ENCODE measurements around the gene MSMO1. TPM values are rescaled to one million over a fixed set of nuclear protein-coding genes. Genes with fewer than 3 reads are reported as not detected.

MSMO1 gene
- total RNA-seq, 2 experiments from 2014 or later: 41.6 to 91.5 TPM

DNA sequence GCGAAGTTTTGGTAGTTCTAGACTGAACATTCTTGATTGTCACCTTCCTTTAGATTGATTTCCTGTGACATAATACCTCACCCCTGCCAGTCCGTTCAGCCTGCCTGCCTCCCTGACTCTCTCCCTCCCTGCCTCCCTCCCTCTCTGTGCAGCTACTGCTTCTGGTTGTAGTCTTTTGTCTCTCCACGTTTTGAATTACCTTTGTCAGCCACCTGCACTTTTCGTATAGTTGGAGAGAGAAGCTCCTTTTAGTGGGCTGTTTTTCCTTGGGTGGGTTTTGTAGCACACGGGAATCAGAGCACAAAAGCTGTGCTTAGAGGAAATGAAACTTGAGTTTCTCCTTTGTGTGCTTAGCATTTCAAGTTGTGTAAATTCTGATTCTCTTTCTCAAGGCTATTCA, 32.6 kb upstream of the MSMO1 start:
- H3K79me2 ChIP-seq (ENCODE audit: insufficient read depth, low read depth, low read length): no peaks in the 10 kb centered on the region; the same call in 1 of the 2 replicates
- peak; percentile 77 for DNase-seq (ENCODE audit: low spot score)
- no peaks in the 10 kb centered on the region; the same call in 1 of the 2 replicates for H4K20me1 ChIP-seq (ENCODE audit: insufficient read depth, low read length)
- POLR2A ChIA-PET: interaction anchor here (0.7 to 1.8 kb wide), 4 partner anchors 11 to 68 kb away, joined by 3 to 9 read pairs (median 5); partner anchors contain the start of gene MSMO1
- TF ChIP-seq, protein P1, sequence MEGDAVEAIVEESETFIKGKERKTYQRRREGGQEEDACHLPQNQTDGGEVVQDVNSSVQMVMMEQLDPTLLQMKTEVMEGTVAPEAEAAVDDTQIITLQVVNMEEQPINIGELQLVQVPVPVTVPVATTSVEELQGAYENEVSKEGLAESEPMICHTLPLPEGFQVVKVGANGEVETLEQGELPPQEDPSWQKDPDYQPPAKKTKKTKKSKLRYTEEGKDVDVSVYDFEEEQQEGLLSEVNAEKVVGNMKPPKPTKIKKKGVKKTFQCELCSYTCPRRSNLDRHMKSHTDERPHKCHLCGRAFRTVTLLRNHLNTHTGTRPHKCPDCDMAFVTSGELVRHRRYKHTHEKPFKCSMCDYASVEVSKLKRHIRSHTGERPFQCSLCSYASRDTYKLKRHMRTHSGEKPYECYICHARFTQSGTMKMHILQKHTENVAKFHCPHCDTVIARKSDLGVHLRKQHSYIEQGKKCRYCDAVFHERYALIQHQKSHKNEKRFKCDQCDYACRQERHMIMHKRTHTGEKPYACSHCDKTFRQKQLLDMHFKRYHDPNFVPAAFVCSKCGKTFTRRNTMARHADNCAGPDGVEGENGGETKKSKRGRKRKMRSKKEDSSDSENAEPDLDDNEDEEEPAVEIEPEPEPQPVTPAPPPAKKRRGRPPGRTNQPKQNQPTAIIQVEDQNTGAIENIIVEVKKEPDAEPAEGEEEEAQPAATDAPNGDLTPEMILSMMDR (conservative IDR thresholded peaks at IDR 0.05; ENCODE audit: low read length): no peak
- TF ChIP-seq EZH2phosphoT487 (IDR thresholded peaks at IDR 0.05; ENCODE audit: borderline replicate concordance, low read depth, low read length): no peak
- H3K4me1 ChIP-seq (ENCODE audit: insufficient read depth, low read length, poor library complexity, severe bottlenecking): peaks cover 43% of the 10 kb centered on the region
- intact Hi-C loops (cut with micrococcal nuclease; ENCODE audit: unreplicated experiment): no loop called here
- CTCF ChIA-PET (ENCODE audit: unreplicated experiment): no interaction called here
- no peaks in the 10 kb centered on the region for H3K9me3 ChIP-seq (ENCODE audit: low read length)
- peak overlapping the region; percentile 82 for H3K27ac ChIP-seq (ENCODE audit: low read depth, low read length, poor library complexity, severe bottlenecking)
- peak overlapping the region; percentile 46 for H3K4me3 ChIP-seq (ENCODE audit: low read depth, low read length, poor library complexity, severe bottlenecking)
- peak overlapping the region; percentile 83 for H3K4me2 ChIP-seq (ENCODE audit: low read length)
- BruUV-seq (replicated peaks): no TSS peak
- no peaks in the 10 kb centered on the region for H3K9me2 ChIP-seq (ENCODE audit: insufficient read depth, low read length)
- H2AFZ ChIP-seq (ENCODE audit: low read length): peak overlapping the region; percentile 36; the same call in 1 of the 2 replicates
- H3K36me3 ChIP-seq (ENCODE audit: insufficient read depth, low read length): peaks cover 27% of the 10 kb centered on the region

DNA sequence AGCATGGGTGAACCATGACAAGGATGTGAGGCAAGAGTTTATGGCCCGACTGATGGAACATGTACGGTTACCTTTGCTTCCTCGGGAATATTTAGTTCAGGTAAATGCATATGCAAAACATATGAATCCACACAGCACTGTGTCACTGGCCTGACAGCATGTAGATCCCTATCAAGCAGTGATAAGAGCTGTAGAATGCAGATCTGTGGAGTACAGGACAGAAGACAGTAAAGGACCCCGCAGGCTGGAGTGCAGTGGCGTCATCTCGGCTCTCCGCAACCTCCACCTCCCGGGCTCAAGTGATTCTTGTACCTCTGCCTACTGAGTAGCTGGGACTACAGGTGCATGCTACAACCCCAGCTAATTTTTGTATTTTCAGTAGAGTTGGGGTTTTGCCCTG, 29.8 kb upstream of the MSMO1 start:
- no peak overlapping the region for H3K4me3 ChIP-seq (ENCODE audit: low read depth, low read length, poor library complexity, severe bottlenecking)
- no peak for DNase-seq (ENCODE audit: low spot score)
- H3K4me1 ChIP-seq (ENCODE audit: insufficient read depth, low read length, poor library complexity, severe bottlenecking): peaks cover 33% of the 10 kb centered on the region
- H3K4me2 ChIP-seq (ENCODE audit: low read length): no peak overlapping the region
- no peaks in the 10 kb centered on the region for H3K9me3 ChIP-seq (ENCODE audit: low read length)
- H3K9me2 ChIP-seq (ENCODE audit: insufficient read depth, low read length): no peaks in the 10 kb centered on the region
- no peaks in the 10 kb centered on the region; the same call in 1 of the 2 replicates for H4K20me1 ChIP-seq (ENCODE audit: insufficient read depth, low read length)
- peaks cover 23% of the 10 kb centered on the region for H3K36me3 ChIP-seq (ENCODE audit: insufficient read depth, low read length)
- intact Hi-C loops (cut with micrococcal nuclease; ENCODE audit: unreplicated experiment): no loop called here
- no peak overlapping the region for H2AFZ ChIP-seq (ENCODE audit: low read length)
- no TSS peak for BruUV-seq (replicated peaks)
- H3K79me2 ChIP-seq (ENCODE audit: insufficient read depth, low read depth, low read length): no peaks in the 10 kb centered on the region
- CTCF ChIA-PET (ENCODE audit: unreplicated experiment): no interaction called here
- POLR2A ChIA-PET: interaction anchor here (0.6 to 1.9 kb wide), 4 partner anchors 9 to 18 kb away, joined by 3 to 4 read pairs (median 4); no protein-coding TSS in a partner anchor
- TF ChIP-seq, protein P1 (conservative IDR thresholded peaks at IDR 0.05; ENCODE audit: low read length): no peak
- no peak for TF ChIP-seq EZH2phosphoT487 (IDR thresholded peaks at IDR 0.05; ENCODE audit: borderline replicate concordance, low read depth, low read length)
- no peak overlapping the region for H3K27ac ChIP-seq (ENCODE audit: low read depth, low read length, poor library complexity, severe bottlenecking)

DNA sequence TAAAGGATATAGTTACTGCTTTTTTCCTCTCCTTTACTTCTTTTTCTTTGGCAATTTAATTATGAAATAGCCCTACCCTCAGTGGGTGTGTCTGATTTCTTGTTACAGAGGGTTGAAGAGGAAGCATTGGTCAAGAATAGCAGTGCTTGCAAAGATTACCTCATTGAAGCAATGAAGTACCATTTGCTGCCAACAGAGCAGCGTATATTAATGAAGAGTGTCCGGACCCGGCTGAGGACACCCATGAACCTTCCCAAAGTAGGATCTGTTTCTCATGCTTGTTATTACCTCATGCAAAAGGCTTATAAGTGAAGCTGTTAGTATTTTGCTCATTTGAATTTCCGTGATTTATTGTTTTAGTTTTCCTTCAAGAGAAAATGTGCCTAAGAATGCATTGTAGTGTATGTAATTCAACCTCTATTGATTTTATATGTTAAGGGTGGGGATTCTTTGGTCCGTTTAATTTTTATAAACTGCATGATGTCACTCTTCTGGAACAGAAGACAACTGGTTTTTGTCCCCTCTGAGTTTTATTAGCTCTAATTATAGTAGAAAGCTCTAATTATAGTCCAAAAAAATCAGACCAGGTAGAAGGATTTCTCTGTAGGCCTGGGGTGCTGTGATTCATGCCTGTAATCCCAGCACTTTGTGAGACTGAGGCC, 27.9 kb upstream of the MSMO1 start:
- BruUV-seq (replicated peaks): no TSS peak
- Histone ChIP-seq H4K20me1 (ENCODE audit: insufficient read depth, low read length) (no peaks in the 10 kb centered on the region), H3K27ac (ENCODE audit: low read depth, low read length, poor library complexity, severe bottlenecking) (no peak overlapping the region), H3K9me2 (ENCODE audit: insufficient read depth, low read length) (no peaks in the 10 kb centered on the region), H3K9me3 (ENCODE audit: low read length) (no peaks in the 10 kb centered on the region), H3K79me2 (ENCODE audit: insufficient read depth, low read depth, low read length) (no peaks in the 10 kb centered on the region), H3K4me2 (ENCODE audit: low read length) (no peak overlapping the region), H2AFZ (ENCODE audit: low read length) (no peak overlapping the region), H3K4me1 (ENCODE audit: insufficient read depth, low read length, poor library complexity, severe bottlenecking) (peaks cover 15% of the 10 kb centered on the region), H3K4me3 (ENCODE audit: low read depth, low read length, poor library complexity, severe bottlenecking) (no peak overlapping the region), H3K36me3 (ENCODE audit: insufficient read depth, low read length) (peaks cover 23% of the 10 kb centered on the region)
- POLR2A ChIA-PET: interaction anchor here (1.0 to 1.7 kb wide), 3 partner anchors 10 to 25 kb away, joined by 3 to 6 read pairs (median 3); no protein-coding TSS in a partner anchor
- intact Hi-C loops (cut with micrococcal nuclease; ENCODE audit: unreplicated experiment): no loop called here
- TF ChIP-seq, protein P1 (conservative IDR thresholded peaks at IDR 0.05; ENCODE audit: low read length): no peak
- TF ChIP-seq EZH2phosphoT487 (IDR thresholded peaks at IDR 0.05; ENCODE audit: borderline replicate concordance, low read depth, low read length): no peak
- CTCF ChIA-PET (ENCODE audit: unreplicated experiment): no interaction called here
- DNase-seq (ENCODE audit: low spot score): no peak

All from OCI-LY7 (cell line).